Measurements from ENCODE around the gene SOCS2. TPM values are rescaled to one million over a fixed set of nuclear protein-coding genes. Genes with fewer than 3 reads are reported as not detected.
"Not testable (repeated sequence)": the region's sequence is repeated elsewhere in the genome, so short reads cannot be mapped to it uniquely, and the experiment has no call there.

SOCS2 gene
- 20.2 and 38.9 TPM in 2 replicates for total RNA-seq (2014; rRNA removed; shearing (Covaris generic))

- DNase-seq (ENCODE audit: low read depth): peak; percentile 63
These were observed at the start of gene SOCS2 for GRCh38 chr12:93571925-93572711. SOCS2 (plus strand) TSS chr12:93572675; CDS start chr12:93572898, 223 bp downstream.

- DNase-seq (ENCODE audit: low read depth): no peak
These were observed 47.9 kb upstream of the SOCS2 start for GRCh38 chr12:93524386-93525133.

- peak; percentile 79 for DNase-seq (ENCODE audit: low read depth)
These were observed 45.6 kb upstream of the SOCS2 start for GRCh38 chr12:93526786-93527428.

- no peak for DNase-seq (ENCODE audit: low read depth)
These were observed 42.1 kb upstream of the SOCS2 start for GRCh38 chr12:93530358-93530757.

GRCh38 chr12:93533310-93533709 lies 39.2 kb upstream of the SOCS2 start:
- DNase-seq (ENCODE audit: low read depth): no peak

GRCh38 chr12:93536111-93536765 lies 36.2 kb upstream of the SOCS2 start:
- no peak for DNase-seq (ENCODE audit: low read depth)

GRCh38 chr12:93536766-93537488 lies 35.5 kb upstream of the SOCS2 start:
- no peak for DNase-seq (ENCODE audit: low read depth)

- no peak for DNase-seq (ENCODE audit: low read depth)
These were observed 34.7 kb upstream of the SOCS2 start for GRCh38 chr12:93537769-93538168.

GRCh38 chr12:93539821-93540220 lies 32.7 kb upstream of the SOCS2 start:
- DNase-seq (ENCODE audit: low read depth): no peak

GRCh38 chr12:93540466-93540865 lies 32.0 kb upstream of the SOCS2 start:
- no peak for DNase-seq (ENCODE audit: low read depth)

- no peak for DNase-seq (ENCODE audit: low read depth)
These were observed 30.8 kb upstream of the SOCS2 start for GRCh38 chr12:93541578-93542225.

- no peak for DNase-seq (ENCODE audit: low read depth)
These were observed 24.7 kb upstream of the SOCS2 start for GRCh38 chr12:93547778-93548177.

GRCh38 chr12:93549174-93549573 lies 23.3 kb upstream of the SOCS2 start:
- DNase-seq (ENCODE audit: low read depth): no peak

- no peak for DNase-seq (ENCODE audit: low read depth)
These were observed 21.5 kb upstream of the SOCS2 start for GRCh38 chr12:93550748-93551611.

- DNase-seq (ENCODE audit: low read depth): no peak
These were observed 20.0 kb upstream of the SOCS2 start for GRCh38 chr12:93552427-93552826.

GRCh38 chr12:93557879-93558278 lies 14.6 kb upstream of the SOCS2 start:
- DNase-seq (ENCODE audit: low read depth): not testable (repeated sequence)

- DNase-seq (ENCODE audit: low read depth): not testable (repeated sequence)
These were observed 13.8 kb upstream of the SOCS2 start for GRCh38 chr12:93558685-93559084.

- no peak for DNase-seq (ENCODE audit: low read depth)
These were observed 8.5 kb upstream of the SOCS2 start for GRCh38 chr12:93563807-93564538.

- DNase-seq (ENCODE audit: low read depth): no peak
These were observed 6.7 kb upstream of the SOCS2 start for GRCh38 chr12:93565760-93566159.
